Keratinocyte (primary cell): ENCODE results near the gene FOSB. TPM values are rescaled to one million over a fixed set of nuclear protein-coding genes. Genes with fewer than 3 reads are reported as not detected.

Experiments
- DNase-seq: peaks from one replicate; pipeline ENCODE4 v3.0.0-alpha.2; 2011; ENCODE audit warnings: low read depth, missing footprints, low spot score
- FAIRE-seq: peaks from 2 replicates; lab custom pipeline; 2011; peaks lifted over from hg19 to GRCh38; lab: Jason Lieb, UNC
- H2AFZ ChIP-seq: 2 replicates; pipeline ENCODE4 v1.6.0; 2012; ENCODE audit warnings: low read length, control low read depth, inconsistent platforms; ENCODE audit not compliant: control insufficient read depth
- H3K27ac ChIP-seq: 2 replicates; pipeline ENCODE4 v1.5.1; 2011; ENCODE audit warnings: low read length; ENCODE audit not compliant: control insufficient read depth, insufficient read depth
- H3K27me3 ChIP-seq: 3 replicates; pipeline ENCODE4 v1.6.0; 2011; ENCODE audit warnings: low read length; ENCODE audit not compliant: control insufficient read depth, insufficient read depth; ENCODE audit errors: extremely low read depth
- H3K36me3 ChIP-seq, 2 experiments: 2 replicates in 1 of 2; 3 replicates in 1 of 2; pipeline ENCODE4 v1.5.1; 2011; ENCODE audit warnings: low read length in 2 of 2, mild to moderate bottlenecking in 1 of 2; ENCODE audit not compliant: control insufficient read depth in 2 of 2, insufficient read depth in 2 of 2; ENCODE audit errors: extremely low read depth in 1 of 2
- H3K4me1 ChIP-seq: 3 replicates; pipeline ENCODE4 v1.5.1; 2011; ENCODE audit warnings: low read length; ENCODE audit not compliant: control insufficient read depth, insufficient read depth; ENCODE audit errors: extremely low read depth
- H3K4me2 ChIP-seq: 3 replicates; pipeline ENCODE4 v1.6.0; 2011; ENCODE audit warnings: low read depth, low read length; ENCODE audit not compliant: control insufficient read depth, insufficient read depth; ENCODE audit errors: extremely low read depth
- H3K4me3 ChIP-seq, 3 experiments: fragments of 200-600 bp in 1 of 3; sonication (generic) in 1 of 3; 2 replicates in 2 of 3; 3 replicates in 1 of 3; pipeline ENCODE4 v1.5.1; 2011 to 2016; ENCODE audit warnings: low read length in 3 of 3, mild to moderate bottlenecking in 3 of 3, control low read depth in 2 of 3, inconsistent platforms in 1 of 3, low read depth in 1 of 3, mixed read lengths in 1 of 3, mixed run types in 1 of 3, moderate library complexity in 1 of 3; ENCODE audit not compliant: control insufficient read depth in 2 of 3, insufficient read depth in 2 of 3; ENCODE audit errors: extremely low read depth in 1 of 3
- H3K79me2 ChIP-seq: 2 replicates; pipeline ENCODE4 v1.6.0; 2012; ENCODE audit warnings: low read length; ENCODE audit not compliant: control insufficient read depth, insufficient read depth
- H3K9ac ChIP-seq: 3 replicates; pipeline ENCODE4 v1.6.0; 2011; ENCODE audit warnings: low read length; ENCODE audit not compliant: control insufficient read depth, insufficient read depth; ENCODE audit errors: extremely low read depth
- H3K9me1 ChIP-seq: 3 replicates; pipeline ENCODE4 v1.6.0; 2011; ENCODE audit warnings: low read length; ENCODE audit not compliant: control insufficient read depth, insufficient read depth; ENCODE audit errors: extremely low read depth
- H3K9me3 ChIP-seq: 2 replicates; pipeline ENCODE4 v1.5.1; 2012; ENCODE audit warnings: low read depth, low read length; ENCODE audit not compliant: control insufficient read depth
- H4K20me1 ChIP-seq: 3 replicates; pipeline ENCODE4 v1.6.0; 2011; ENCODE audit warnings: low read length; ENCODE audit not compliant: control insufficient read depth, insufficient read depth; ENCODE audit errors: extremely low read depth
- EZH2 ChIP-seq: IDR thresholded peaks from one replicate; pipeline ENCODE4 v1.6.1; 2012; ENCODE audit warnings: inconsistent platforms, mild to moderate bottlenecking, low read length, moderate library complexity
- dilution Hi-C: fragments of 300-500 bp; cut with MboI; formaldehyde crosslinking; loops from one replicate; pipeline ENCODE4 v1.7.0; 2020; ENCODE audit warnings: low sequenced_read_pairs; ENCODE audit not compliant: extremely low pct_ligation_motif_present
- polyA plus RNA-seq, 5 experiments: library from polyadenylated mRNA; depleted of rRNA in 3 of 5; stranded (reverse) in 3 of 5; stranded (forward) in 1 of 5; unstranded in 1 of 5; fragments of >200 nt; gene quantifications; 1 replicate in 1 of 5; 2 replicates in 3 of 5; 3 replicates in 1 of 5; pipeline versions ENCODE4 v1.2.1 to v1.2.3, GENCODE V29; 2011 to 2012; ENCODE audit warnings: missing spikeins in 2 of 5, low read depth in 1 of 5, low replicate concordance in 1 of 5
- TF ChIP-seq, protein P1 (sequence below), 3 experiments: IDR thresholded peaks in 1 of 3; conservative IDR thresholded peaks in 1 of 3; optimal IDR thresholded peaks in 1 of 3; 2 replicates in 2 of 3; 3 replicates in 1 of 3; pipeline versions ENCODE3 to v1.5.1; 2011; ENCODE audit warnings: low read length in 3 of 3, mild to moderate bottlenecking in 3 of 3, moderate library complexity in 2 of 3, control low read depth in 1 of 3, inconsistent platforms in 1 of 3; ENCODE audit not compliant: insufficient read depth in 2 of 3; ENCODE audit errors: extremely low read depth in 1 of 3

Gene FOSB
- polyA plus RNA-seq, 1 donor (not counting 4 experiments of a cell fraction or from before 2014, with no cell fraction given), result 4.6 TPM

DNA sequence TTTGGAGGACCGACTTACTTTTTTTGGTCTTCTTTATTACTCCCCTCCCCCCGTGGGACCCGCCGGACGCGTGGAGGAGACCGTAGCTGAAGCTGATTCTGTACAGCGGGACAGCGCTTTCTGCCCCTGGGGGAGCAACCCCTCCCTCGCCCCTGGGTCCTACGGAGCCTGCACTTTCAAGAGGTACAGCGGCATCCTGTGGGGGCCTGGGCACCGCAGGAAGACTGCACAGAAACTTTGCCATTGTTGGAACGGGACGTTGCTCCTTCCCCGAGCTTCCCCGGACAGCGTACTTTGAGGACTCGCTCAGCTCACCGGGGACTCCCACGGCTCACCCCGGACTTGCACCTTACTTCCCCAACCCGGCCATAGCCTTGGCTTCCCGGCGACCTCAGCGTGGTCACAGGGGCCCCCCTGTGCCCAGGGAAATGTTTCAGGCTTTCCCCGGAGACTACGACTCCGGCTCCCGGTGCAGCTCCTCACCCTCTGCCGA lies 409 bp downstream of the FOSB start:
- Histone ChIP-seq H3K4me2 (peak overlapping the region; percentile 100), H3K9me1 (no peaks in the 10 kb centered on the region), H3K9me3 (no peaks in the 10 kb centered on the region), H3K4me1 (peaks cover 18% of the 10 kb centered on the region), H3K4me3 (peak overlapping the region; percentile 67 to 98 (median 94)), H4K20me1 (no peaks in the 10 kb centered on the region), H3K36me3 (no peaks in the 10 kb centered on the region), H3K27ac (peak overlapping the region; percentile 100), H3K79me2 (no peaks in the 10 kb centered on the region), H2AFZ (no peak overlapping the region), H3K27me3 (no peaks in the 10 kb centered on the region), H3K9ac (peak overlapping the region; percentile 99)
- dilution Hi-C loops, result no loop called here
- TF ChIP-seq, protein P1, sequence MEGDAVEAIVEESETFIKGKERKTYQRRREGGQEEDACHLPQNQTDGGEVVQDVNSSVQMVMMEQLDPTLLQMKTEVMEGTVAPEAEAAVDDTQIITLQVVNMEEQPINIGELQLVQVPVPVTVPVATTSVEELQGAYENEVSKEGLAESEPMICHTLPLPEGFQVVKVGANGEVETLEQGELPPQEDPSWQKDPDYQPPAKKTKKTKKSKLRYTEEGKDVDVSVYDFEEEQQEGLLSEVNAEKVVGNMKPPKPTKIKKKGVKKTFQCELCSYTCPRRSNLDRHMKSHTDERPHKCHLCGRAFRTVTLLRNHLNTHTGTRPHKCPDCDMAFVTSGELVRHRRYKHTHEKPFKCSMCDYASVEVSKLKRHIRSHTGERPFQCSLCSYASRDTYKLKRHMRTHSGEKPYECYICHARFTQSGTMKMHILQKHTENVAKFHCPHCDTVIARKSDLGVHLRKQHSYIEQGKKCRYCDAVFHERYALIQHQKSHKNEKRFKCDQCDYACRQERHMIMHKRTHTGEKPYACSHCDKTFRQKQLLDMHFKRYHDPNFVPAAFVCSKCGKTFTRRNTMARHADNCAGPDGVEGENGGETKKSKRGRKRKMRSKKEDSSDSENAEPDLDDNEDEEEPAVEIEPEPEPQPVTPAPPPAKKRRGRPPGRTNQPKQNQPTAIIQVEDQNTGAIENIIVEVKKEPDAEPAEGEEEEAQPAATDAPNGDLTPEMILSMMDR (optimal IDR thresholded peaks at IDR 0.05 in 1 of 3, IDR thresholded peaks at IDR 0.05 in 1 of 3, conservative IDR thresholded peaks at IDR 0.05 in 1 of 3; ENCODE audit: extremely low read depth in 1 of 3, insufficient read depth in 2 of 3, low read length in 3 of 3), result peak in 2 of 3 experiments; percentile 8 to 33
- no peak for TF ChIP-seq EZH2
- FAIRE-seq, result no peak
- DNase-seq, result no peak

DNA sequence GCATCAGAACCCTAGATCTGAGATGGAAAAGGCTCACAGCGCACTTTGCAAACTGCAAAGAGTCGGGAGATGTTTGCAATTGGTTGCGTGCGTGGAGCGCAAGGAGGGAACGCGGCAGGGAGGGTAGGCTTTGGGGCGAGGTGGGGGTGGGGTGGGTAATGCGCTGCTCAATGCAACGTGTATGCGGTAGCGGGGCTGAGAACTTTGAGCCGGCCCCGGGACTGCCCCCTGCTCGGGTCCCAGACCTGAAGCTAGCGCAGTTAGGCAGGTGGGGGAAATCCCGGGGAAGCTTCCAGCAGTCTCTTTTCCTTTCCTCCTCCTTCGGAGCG lies 971 bp downstream of the FOSB start:
- peak overlapping the region; percentile 100 for H3K4me2 ChIP-seq
- dilution Hi-C loops, result no loop called here
- no peaks in the 10 kb centered on the region for H3K9me3 ChIP-seq
- peak overlapping the region; percentile 100 for H3K27ac ChIP-seq
- TF ChIP-seq, protein P1 (optimal IDR thresholded peaks at IDR 0.05 in 1 of 3, IDR thresholded peaks at IDR 0.05 in 1 of 3, conservative IDR thresholded peaks at IDR 0.05 in 1 of 3; ENCODE audit: extremely low read depth in 1 of 3, insufficient read depth in 2 of 3, low read length in 3 of 3), result no peak
- TF ChIP-seq EZH2, result no peak
- H3K36me3 ChIP-seq, result no peaks in the 10 kb centered on the region
- no peaks in the 10 kb centered on the region for H3K27me3 ChIP-seq
- peak overlapping the region; percentile 29 for H2AFZ ChIP-seq
- no peaks in the 10 kb centered on the region for H3K79me2 ChIP-seq
- no peak for FAIRE-seq
- peak overlapping the region; percentile 67 to 98 (median 94) for H3K4me3 ChIP-seq
- DNase-seq, result no peak
- H3K9ac ChIP-seq, result peak overlapping the region; percentile 99
- H3K4me1 ChIP-seq, result peaks cover 18% of the 10 kb centered on the region
- H4K20me1 ChIP-seq, result no peaks in the 10 kb centered on the region
- H3K9me1 ChIP-seq, result no peaks in the 10 kb centered on the region
